ENCODE measurements around the gene IRF1.

DNA sequence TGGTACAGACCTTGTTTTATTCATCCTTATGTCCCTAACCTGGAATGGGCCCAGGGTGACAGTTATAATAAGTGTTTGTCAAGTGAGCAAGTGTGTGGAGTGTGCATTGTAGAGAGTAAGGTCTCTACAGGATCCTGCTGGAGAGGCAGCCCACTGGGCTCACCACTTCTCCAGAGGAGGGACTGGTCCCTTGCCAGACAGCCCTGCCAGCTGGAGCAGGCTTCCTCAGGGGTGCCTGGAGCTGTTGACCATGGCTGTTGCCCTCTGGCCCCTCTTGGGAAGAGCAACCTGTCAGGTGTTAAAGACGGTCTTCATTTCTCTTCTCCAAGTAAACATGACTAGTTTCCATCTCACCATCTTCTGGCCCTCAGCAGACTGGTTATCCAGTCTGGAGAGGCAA lies 20.0 kb downstream of the IRF1 start:
- TF ChIP-seq CTCF (conservative IDR thresholded peaks at IDR 0.05 in 1 of 2, IDR thresholded peaks at IDR 0.05 in 1 of 2; ENCODE audit: extremely low read depth in 1 of 2, insufficient read depth in 1 of 2, low read depth in 1 of 2, low read length in 2 of 2) (no peak), EZH2 (IDR thresholded peaks at IDR 0.05; ENCODE audit: borderline replicate concordance, low read length) (no peak)
